Ectodermal cell (in vitro differentiated cells): ENCODE measurements around the gene TPMT. TPM values are rescaled to one million over a fixed set of nuclear protein-coding genes. Genes with fewer than 3 reads are reported as not detected.

Experiments used
- H3K27ac ChIP-seq: 2 replicates; pipeline ENCODE4 v1.7.0; 2013; ENCODE audit warnings: mild to moderate bottlenecking, low read depth, low read length; ENCODE audit not compliant: insufficient read depth, poor library complexity, severe bottlenecking
- H3K27me3 ChIP-seq: 2 replicates; pipeline ENCODE4 v1.7.0; 2013; ENCODE audit warnings: mild to moderate bottlenecking, low read length; ENCODE audit not compliant: insufficient read depth, control insufficient read depth, poor library complexity, severe bottlenecking
- H3K36me3 ChIP-seq: one replicate; pipeline ENCODE4 v1.7.0; 2013; ENCODE audit warnings: low read length; ENCODE audit not compliant: control insufficient read depth, insufficient read depth
- H3K4me1 ChIP-seq: one replicate; pipeline ENCODE4 v1.7.0; 2013; ENCODE audit warnings: low read length; ENCODE audit not compliant: control insufficient read depth, insufficient read depth
- H3K4me3 ChIP-seq: 2 replicates; pipeline ENCODE4 v1.7.0; 2013; ENCODE audit warnings: low read depth, low read length, control low read depth; ENCODE audit not compliant: insufficient read depth
- H3K9me3 ChIP-seq: 2 replicates; pipeline ENCODE4 v1.7.0; 2013; ENCODE audit warnings: mild to moderate bottlenecking, low read length, moderate library complexity; ENCODE audit not compliant: control insufficient read depth
- WGBS, 2 experiments: methylation state at CpG; one replicate each; pipeline ENCODE4 v1.1.7; 2013; ENCODE audit warnings: missing lambda C conversion rate in 2 of 2; 5-methylcytosine and 5-hydroxymethylcytosine counted together
- polyA plus RNA-seq, 4 experiments: library from polyadenylated mRNA; stranded (reverse); fragments of 50-300 nt; gene quantifications; one replicate each; pipeline ENCODE4 v1.2.3, GENCODE V29; 2013

Gene TPMT
- polyA plus RNA-seq (2013, experiment 1 of 4) = 16.6 TPM
- 16.8 TPM for polyA plus RNA-seq (2013, experiment 2 of 4)
- polyA plus RNA-seq (2013, experiment 3 of 4) = 13.3 TPM
- polyA plus RNA-seq (2013, experiment 4 of 4) = 13.6 TPM

DNA sequence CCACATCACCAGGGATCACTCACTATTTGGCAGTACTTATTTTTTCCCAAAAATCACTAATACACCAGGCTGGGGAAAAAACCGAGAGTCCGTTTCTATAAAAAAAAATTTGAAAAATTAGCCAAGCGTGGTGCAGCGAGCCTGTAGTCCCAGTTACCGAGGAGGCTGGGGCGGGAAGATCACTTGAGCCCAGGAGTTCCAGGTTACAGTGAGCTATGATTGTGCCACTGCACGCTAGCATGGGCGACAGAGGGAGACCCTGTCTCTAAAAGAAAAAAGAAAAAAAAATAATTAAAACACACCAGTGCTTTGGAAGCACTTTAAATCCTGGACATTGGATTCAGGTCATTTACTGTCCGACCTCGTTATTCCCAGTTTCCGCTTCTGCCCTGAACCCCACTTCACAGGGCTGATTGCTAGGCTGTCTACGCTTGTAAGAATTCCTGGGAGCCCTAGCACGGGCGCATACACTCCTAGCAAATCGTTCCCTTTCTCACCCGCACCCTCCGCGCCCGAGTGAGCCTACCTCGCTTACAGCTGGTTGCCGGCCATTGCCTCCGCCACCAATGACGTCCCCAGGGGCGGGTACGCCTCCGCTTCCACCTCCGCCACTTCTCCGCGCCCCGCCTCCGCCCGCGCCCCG is at the start of gene TPMT:
TSS of gene TPMT (minus strand) at position 571 of the 643 bp plus-strand sequence. CDS start 5,950 bp downstream, outside the sequence.
- no peaks in the 10 kb centered on the region for H3K9me3 ChIP-seq
- no peaks in the 10 kb centered on the region for H3K4me1 ChIP-seq
- H3K27me3 ChIP-seq = no peaks in the 10 kb centered on the region
- H3K27ac ChIP-seq = no peak within 1 kb of the TSS
- peaks cover under 1% of the 10 kb centered on the region for H3K36me3 ChIP-seq
- H3K4me3 ChIP-seq = peak within 1 kb of the TSS; percentile 97
- 0% methylated on average over 33 to 34 of the region's 34 CpGs for WGBS, 2 experiments

GRCh38 chr6:18203786-18204185 is 48.9 kb upstream of the TPMT start:
- no peaks in the 10 kb centered on the region for H3K4me1 ChIP-seq
- 84 to 88% methylated on average over 6 of the region's 6 CpGs for WGBS, 2 experiments
- H3K4me3 ChIP-seq = no peak overlapping the region
- H3K27ac ChIP-seq = no peak overlapping the region
- no peaks in the 10 kb centered on the region for H3K27me3 ChIP-seq
- H3K36me3 ChIP-seq = no peaks in the 10 kb centered on the region
- H3K9me3 ChIP-seq = no peaks in the 10 kb centered on the region

- WGBS, 2 experiments = 94 to 98% methylated on average over 2 to 3 of the region's 3 CpGs
- no peaks in the 10 kb centered on the region for H3K27me3 ChIP-seq
- H3K9me3 ChIP-seq = no peaks in the 10 kb centered on the region
- H3K4me3 ChIP-seq = no peak overlapping the region
- peaks cover under 1% of the 10 kb centered on the region for H3K4me1 ChIP-seq
- no peaks in the 10 kb centered on the region for H3K36me3 ChIP-seq
- H3K27ac ChIP-seq = no peak overlapping the region
These were observed 37.1 kb upstream of the TPMT start for GRCh38 chr6:18192026-18192425.

DNA sequence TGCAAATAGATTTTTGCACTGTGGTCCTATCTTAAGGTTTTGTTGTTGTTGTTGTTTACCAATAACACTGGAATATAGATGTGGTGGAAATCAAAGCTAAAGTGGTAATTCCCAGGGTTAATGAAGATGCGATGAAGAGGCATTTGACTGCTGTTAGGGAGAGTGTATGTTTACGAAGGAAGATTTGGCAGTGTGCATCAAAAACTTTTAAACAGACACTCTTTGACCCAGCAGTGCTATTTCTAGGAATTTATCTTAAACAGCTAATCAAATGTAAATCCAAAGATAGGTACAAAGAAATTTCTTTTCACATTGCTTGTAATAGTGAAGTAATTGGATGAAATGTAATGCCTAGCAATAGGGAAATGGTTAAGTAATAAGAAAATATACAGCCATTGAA is 34.3 kb upstream of the TPMT start:
- Histone ChIP-seq H3K36me3 (no peaks in the 10 kb centered on the region), H3K4me1 (peaks cover 14% of the 10 kb centered on the region), H3K27ac (no peak overlapping the region), H3K27me3 (no peaks in the 10 kb centered on the region), H3K9me3 (no peaks in the 10 kb centered on the region), H3K4me3 (no peak overlapping the region)
- WGBS, 2 experiments = 97 to 100% methylated on average over 2 of the region's 2 CpGs

GRCh38 chr6:18187701-18188100 is 32.8 kb upstream of the TPMT start:
- Histone ChIP-seq H3K4me1 (peaks cover 14% of the 10 kb centered on the region), H3K36me3 (no peaks in the 10 kb centered on the region)
- WGBS, 2 experiments = 90 to 92% methylated on average over 10 of the region's 10 CpGs

GRCh38 chr6:18186540-18187250 is 31.8 kb upstream of the TPMT start:
- 81 to 87% methylated on average over 4 of the region's 4 CpGs for WGBS, 2 experiments
- Histone ChIP-seq H3K9me3 (no peaks in the 10 kb centered on the region), H3K27ac (no peak overlapping the region), H3K4me3 (no peak overlapping the region), H3K4me1 (peaks cover 14% of the 10 kb centered on the region), H3K36me3 (no peaks in the 10 kb centered on the region), H3K27me3 (no peaks in the 10 kb centered on the region)

More at GRCh38 chr6:18187701-18188100, 32.8 kb upstream of the TPMT start:
- H3K4me3 ChIP-seq = no peak overlapping the region
- no peaks in the 10 kb centered on the region for H3K27me3 ChIP-seq
- H3K9me3 ChIP-seq = no peaks in the 10 kb centered on the region
- no peak overlapping the region for H3K27ac ChIP-seq

GRCh38 chr6:18186033-18186432 is 31.2 kb upstream of the TPMT start:
- no peaks in the 10 kb centered on the region for H3K27me3 ChIP-seq
- H3K36me3 ChIP-seq = no peaks in the 10 kb centered on the region
- no peak overlapping the region for H3K27ac ChIP-seq
- H3K4me1 ChIP-seq = peaks cover 14% of the 10 kb centered on the region
- no peaks in the 10 kb centered on the region for H3K9me3 ChIP-seq
- H3K4me3 ChIP-seq = no peak overlapping the region
- WGBS, 2 experiments = 38 to 45% methylated on average over 2 of the region's 2 CpGs

GRCh38 chr6:18185624-18186023 is 30.7 kb upstream of the TPMT start:
- peaks cover 14% of the 10 kb centered on the region for H3K4me1 ChIP-seq
- H3K4me3 ChIP-seq = no peak overlapping the region
- no peak overlapping the region for H3K27ac ChIP-seq
- H3K27me3 ChIP-seq = no peaks in the 10 kb centered on the region
- WGBS, 2 experiments = 27 to 36% methylated on average over 1 of the region's 1 CpG
- no peaks in the 10 kb centered on the region for H3K9me3 ChIP-seq
- no peaks in the 10 kb centered on the region for H3K36me3 ChIP-seq

DNA sequence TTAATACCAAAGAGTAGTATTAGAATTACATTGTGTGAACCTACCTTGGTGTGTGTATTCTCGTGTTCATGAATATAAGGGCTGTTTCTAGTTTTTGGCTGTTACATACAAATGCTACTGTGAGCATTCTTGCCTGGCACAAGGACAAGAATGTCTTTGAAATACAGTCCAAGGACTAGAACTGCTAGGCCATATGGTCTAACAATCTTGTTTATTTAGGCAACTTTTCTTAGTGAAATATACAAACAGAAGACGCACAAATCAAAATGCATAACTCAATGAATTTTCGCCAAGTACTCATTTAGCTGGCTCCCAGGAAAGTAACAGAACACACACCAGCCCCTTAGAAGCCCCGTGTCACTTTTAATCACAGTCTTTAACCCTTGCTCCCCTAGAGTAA is 28.9 kb upstream of the TPMT start:
- Histone ChIP-seq H3K36me3 (no peaks in the 10 kb centered on the region), H3K4me1 (peaks cover 14% of the 10 kb centered on the region), H3K27me3 (no peaks in the 10 kb centered on the region), H3K27ac (no peak overlapping the region), H3K9me3 (no peaks in the 10 kb centered on the region), H3K4me3 (no peak overlapping the region)
- WGBS, 2 experiments = 96 to 97% methylated on average over 4 of the region's 4 CpGs

- H3K36me3 ChIP-seq = no peaks in the 10 kb centered on the region
- H3K4me3 ChIP-seq = no peak overlapping the region
- H3K4me1 ChIP-seq = peaks cover 14% of the 10 kb centered on the region
- WGBS, 2 experiments = 79 to 86% methylated on average over 4 of the region's 4 CpGs
- no peaks in the 10 kb centered on the region for H3K27me3 ChIP-seq
- no peaks in the 10 kb centered on the region for H3K9me3 ChIP-seq
- H3K27ac ChIP-seq = no peak overlapping the region
These were observed 27.7 kb upstream of the TPMT start for GRCh38 chr6:18182568-18182967.
